Measurements from ENCODE around the gene SPOCK1. TPM values are rescaled to one million over a fixed set of nuclear protein-coding genes. Genes with fewer than 3 reads are reported as not detected.

SPOCK1 gene
- total and polyA plus RNA-seq, 9 of the 15 experiments (the other 6 are each of a cell fraction or from before 2014, with no cell fraction given), result 0.01 to 0.35 (median 0.04) TPM; not detected in 6

DNA sequence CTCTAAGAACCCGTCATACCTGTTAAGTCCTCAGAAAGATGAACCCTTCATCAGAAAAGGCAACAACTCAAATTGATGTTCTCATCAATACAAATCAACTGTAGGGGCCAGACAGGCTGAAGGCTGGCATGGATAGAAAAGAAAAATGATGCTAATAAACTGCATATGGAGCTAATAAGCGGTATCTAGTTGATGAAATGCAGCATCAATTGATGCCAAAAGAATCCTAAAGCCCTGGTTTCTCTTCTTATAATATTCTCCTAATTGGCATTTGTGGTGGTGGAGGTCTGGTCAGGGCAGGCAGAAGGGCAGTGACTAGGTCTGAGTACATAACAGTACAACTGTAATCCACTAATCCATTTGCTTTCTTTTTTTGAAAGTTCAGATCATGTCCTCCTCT lies 322.5 kb downstream of the SPOCK1 start:
- H3K36me3 ChIP-seq (ENCODE audit: control insufficient read depth, insufficient read depth, low read length), result no peaks in the 10 kb centered on the region
- no peaks in the 10 kb centered on the region for H3K79me2 ChIP-seq (ENCODE audit: control insufficient read depth, insufficient read depth, low read length)
- H3K4me1 ChIP-seq (replicated peaks in 1 of 2; ENCODE audit: control insufficient read depth in 2 of 2, insufficient read depth in 2 of 2, low read length in 2 of 2), result no peaks in the 10 kb centered on the region
- 0% methylated on average over 2 of the region's 2 CpGs for WGBS (ENCODE audit: insufficient coverage, low coverage, missing lambda C conversion rate)
- ATAC-seq (no peak), DNase-seq (ENCODE audit: extremely low read depth in 1 of 4, low spot score in 3 of 4) (no peak), FAIRE-seq (no peak)
- BruUV-seq (replicated peaks), result no TSS peak
- no peaks in the 10 kb centered on the region; the same call in 1 of the 2 replicates for H4K20me1 ChIP-seq (replicated peaks; ENCODE audit: control insufficient read depth, insufficient read depth, low read length)
- POLR2A ChIA-PET, result no interaction called here
- H3K9me1 ChIP-seq (ENCODE audit: control insufficient read depth, insufficient read depth, low read length), result peaks cover 2% of the 10 kb centered on the region
- in situ Hi-C loops (cut with MboI), result no loop called here
- H3K4me3 ChIP-seq, result no peak overlapping the region
- H3K9ac ChIP-seq (ENCODE audit: insufficient read depth in 1 of 2, low read depth in 2 of 2, low read length in 2 of 2), result no peak overlapping the region
- H3K4me2 ChIP-seq (ENCODE audit: insufficient read depth, low read length), result no peak overlapping the region
- no peaks in the 10 kb centered on the region for H3K27me3 ChIP-seq (ENCODE audit: control insufficient read depth in 2 of 2, insufficient read depth in 2 of 2, low read length in 2 of 2)
- no peak overlapping the region for H3K27ac ChIP-seq (ENCODE audit: extremely low read depth, low read depth, low read length)
- no peak overlapping the region for H2AFZ ChIP-seq (ENCODE audit: low read depth, low read length)
- CTCF ChIA-PET (ENCODE audit: low intra/inter-chr PET ratio), result no interaction called here
- intact Hi-C loops (cut with micrococcal nuclease), result no loop called here
- no peaks in the 10 kb centered on the region for H3K9me3 ChIP-seq (replicated peaks; ENCODE audit: control insufficient read depth, insufficient read depth, low read depth, low read length)
- TF ChIP-seq, protein P1, sequence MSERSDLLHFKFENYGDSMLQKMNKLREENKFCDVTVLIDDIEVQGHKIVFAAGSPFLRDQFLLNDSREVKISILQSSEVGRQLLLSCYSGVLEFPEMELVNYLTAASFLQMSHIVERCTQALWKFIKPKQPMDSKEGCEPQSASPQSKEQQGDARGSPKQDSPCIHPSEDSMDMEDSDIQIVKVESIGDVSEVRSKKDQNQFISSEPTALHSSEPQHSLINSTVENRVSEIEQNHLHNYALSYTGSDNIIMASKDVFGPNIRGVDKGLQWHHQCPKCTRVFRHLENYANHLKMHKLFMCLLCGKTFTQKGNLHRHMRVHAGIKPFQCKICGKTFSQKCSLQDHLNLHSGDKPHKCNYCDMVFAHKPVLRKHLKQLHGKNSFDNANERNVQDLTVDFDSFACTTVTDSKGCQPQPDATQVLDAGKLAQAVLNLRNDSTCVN (CRISPR knock-in tag; IDR thresholded peaks at IDR 0.05), result no peak
- TF ChIP-seq, protein P2, sequence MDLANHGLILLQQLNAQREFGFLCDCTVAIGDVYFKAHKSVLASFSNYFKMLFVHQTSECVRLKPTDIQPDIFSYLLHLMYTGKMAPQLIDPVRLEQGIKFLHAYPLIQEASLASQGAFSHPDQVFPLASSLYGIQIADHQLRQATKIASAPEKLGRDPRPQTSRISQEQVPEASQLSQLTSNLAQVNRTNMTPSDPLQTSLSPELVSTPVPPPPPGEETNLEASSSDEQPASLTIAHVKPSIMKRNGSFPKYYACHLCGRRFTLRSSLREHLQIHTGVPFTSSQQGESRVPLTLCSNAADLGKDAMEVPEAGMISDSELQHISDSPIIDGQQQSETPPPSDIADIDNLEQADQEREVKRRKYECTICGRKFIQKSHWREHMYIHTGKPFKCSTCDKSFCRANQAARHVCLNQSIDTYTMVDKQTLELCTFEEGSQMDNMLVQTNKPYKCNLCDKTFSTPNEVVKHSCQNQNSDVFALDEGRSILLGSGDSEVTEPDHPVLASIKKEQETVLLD (IDR thresholded peaks at IDR 0.05), result no peak
- no peak for TF ChIP-seq TCF7 (IDR thresholded peaks at IDR 0.05; ENCODE audit: borderline replicate concordance)
- no peak for TF ChIP-seq ERF (CRISPR knock-in tag; IDR thresholded peaks at IDR 0.05)
- no peak for TF ChIP-seq SNRNP70 (optimal IDR thresholded peaks at IDR 0.05; ENCODE audit: low read depth, low read length)
- TF ChIP-seq, protein P3, sequence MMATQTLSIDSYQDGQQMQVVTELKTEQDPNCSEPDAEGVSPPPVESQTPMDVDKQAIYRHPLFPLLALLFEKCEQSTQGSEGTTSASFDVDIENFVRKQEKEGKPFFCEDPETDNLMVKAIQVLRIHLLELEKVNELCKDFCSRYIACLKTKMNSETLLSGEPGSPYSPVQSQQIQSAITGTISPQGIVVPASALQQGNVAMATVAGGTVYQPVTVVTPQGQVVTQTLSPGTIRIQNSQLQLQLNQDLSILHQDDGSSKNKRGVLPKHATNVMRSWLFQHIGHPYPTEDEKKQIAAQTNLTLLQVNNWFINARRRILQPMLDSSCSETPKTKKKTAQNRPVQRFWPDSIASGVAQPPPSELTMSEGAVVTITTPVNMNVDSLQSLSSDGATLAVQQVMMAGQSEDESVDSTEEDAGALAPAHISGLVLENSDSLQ (IDR thresholded peaks at IDR 0.05), result no peak
- TF ChIP-seq, protein P4, sequence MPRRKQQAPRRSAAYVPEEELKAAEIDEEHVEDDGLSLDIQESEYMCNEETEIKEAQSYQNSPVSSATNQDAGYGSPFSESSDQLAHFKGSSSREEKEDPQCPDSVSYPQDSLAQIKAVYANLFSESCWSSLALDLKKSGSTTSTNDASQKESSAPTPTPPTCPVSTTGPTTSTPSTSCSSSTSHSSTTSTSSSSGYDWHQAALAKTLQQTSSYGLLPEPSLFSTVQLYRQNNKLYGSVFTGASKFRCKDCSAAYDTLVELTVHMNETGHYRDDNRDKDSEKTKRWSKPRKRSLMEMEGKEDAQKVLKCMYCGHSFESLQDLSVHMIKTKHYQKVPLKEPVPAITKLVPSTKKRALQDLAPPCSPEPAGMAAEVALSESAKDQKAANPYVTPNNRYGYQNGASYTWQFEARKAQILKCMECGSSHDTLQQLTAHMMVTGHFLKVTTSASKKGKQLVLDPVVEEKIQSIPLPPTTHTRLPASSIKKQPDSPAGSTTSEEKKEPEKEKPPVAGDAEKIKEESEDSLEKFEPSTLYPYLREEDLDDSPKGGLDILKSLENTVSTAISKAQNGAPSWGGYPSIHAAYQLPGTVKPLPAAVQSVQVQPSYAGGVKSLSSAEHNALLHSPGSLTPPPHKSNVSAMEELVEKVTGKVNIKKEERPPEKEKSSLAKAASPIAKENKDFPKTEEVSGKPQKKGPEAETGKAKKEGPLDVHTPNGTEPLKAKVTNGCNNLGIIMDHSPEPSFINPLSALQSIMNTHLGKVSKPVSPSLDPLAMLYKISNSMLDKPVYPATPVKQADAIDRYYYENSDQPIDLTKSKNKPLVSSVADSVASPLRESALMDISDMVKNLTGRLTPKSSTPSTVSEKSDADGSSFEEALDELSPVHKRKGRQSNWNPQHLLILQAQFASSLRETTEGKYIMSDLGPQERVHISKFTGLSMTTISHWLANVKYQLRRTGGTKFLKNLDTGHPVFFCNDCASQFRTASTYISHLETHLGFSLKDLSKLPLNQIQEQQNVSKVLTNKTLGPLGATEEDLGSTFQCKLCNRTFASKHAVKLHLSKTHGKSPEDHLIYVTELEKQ (CRISPR knock-in tag; IDR thresholded peaks at IDR 0.05), result no peak
- TF ChIP-seq MCM2 (IDR thresholded peaks at IDR 0.05; ENCODE audit: low read depth), result no peak
- TF ChIP-seq, protein P5, sequence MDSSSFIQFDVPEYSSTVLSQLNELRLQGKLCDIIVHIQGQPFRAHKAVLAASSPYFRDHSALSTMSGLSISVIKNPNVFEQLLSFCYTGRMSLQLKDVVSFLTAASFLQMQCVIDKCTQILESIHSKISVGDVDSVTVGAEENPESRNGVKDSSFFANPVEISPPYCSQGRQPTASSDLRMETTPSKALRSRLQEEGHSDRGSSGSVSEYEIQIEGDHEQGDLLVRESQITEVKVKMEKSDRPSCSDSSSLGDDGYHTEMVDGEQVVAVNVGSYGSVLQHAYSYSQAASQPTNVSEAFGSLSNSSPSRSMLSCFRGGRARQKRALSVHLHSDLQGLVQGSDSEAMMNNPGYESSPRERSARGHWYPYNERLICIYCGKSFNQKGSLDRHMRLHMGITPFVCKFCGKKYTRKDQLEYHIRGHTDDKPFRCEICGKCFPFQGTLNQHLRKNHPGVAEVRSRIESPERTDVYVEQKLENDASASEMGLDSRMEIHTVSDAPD (CRISPR knock-in tag; IDR thresholded peaks at IDR 0.05), result no peak
- no peak for TF ChIP-seq SMC3 (conservative IDR thresholded peaks at IDR 0.05; ENCODE audit: insufficient read depth, low read depth, low read length)
- TF ChIP-seq, protein P6, sequence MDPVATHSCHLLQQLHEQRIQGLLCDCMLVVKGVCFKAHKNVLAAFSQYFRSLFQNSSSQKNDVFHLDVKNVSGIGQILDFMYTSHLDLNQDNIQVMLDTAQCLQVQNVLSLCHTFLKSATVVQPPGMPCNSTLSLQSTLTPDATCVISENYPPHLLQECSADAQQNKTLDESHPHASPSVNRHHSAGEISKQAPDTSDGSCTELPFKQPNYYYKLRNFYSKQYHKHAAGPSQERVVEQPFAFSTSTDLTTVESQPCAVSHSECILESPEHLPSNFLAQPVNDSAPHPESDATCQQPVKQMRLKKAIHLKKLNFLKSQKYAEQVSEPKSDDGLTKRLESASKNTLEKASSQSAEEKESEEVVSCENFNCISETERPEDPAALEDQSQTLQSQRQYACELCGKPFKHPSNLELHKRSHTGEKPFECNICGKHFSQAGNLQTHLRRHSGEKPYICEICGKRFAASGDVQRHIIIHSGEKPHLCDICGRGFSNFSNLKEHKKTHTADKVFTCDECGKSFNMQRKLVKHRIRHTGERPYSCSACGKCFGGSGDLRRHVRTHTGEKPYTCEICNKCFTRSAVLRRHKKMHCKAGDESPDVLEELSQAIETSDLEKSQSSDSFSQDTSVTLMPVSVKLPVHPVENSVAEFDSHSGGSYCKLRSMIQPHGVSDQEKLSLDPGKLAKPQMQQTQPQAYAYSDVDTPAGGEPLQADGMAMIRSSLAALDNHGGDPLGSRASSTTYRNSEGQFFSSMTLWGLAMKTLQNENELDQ (CRISPR knock-in tag; IDR thresholded peaks at IDR 0.05; ENCODE audit: borderline replicate concordance), result no peak
